HG02623 (cell line): ENCODE data around the gene SYNM.
"Not testable (repeated sequence)": the region's sequence is repeated elsewhere in the genome, so short reads cannot be mapped to it uniquely, and the experiment has no call there.

Experiments
- ATAC-seq: cut with Tn5 transposase; IDR thresholded peaks from one replicate; pipeline ENCODE4 v1.9.1; 2021; ENCODE audit warnings: moderate library complexity; ENCODE audit not compliant: unreplicated experiment

The SYNM gene

GRCh38 chr15:99103279-99103678 lies 1.6 kb upstream of the SYNM start:
- ATAC-seq, result no peak

GRCh38 chr15:99105514-99106341 lies 848 bp downstream of the SYNM start:
- peak; percentile 37 for ATAC-seq

- no peak for ATAC-seq
Observed at GRCh38 chr15:99106417-99107220, 1.7 kb downstream of the SYNM start.

GRCh38 chr15:99108993-99109392 lies 4.1 kb downstream of the SYNM start:
- no peak for ATAC-seq

- ATAC-seq, result no peak
Observed at GRCh38 chr15:99109555-99110021, 4.7 kb downstream of the SYNM start.

GRCh38 chr15:99110093-99110492 lies 5.2 kb downstream of the SYNM start:
- no peak for ATAC-seq

GRCh38 chr15:99110581-99111320 lies 5.9 kb downstream of the SYNM start:
- no peak for ATAC-seq

GRCh38 chr15:99111641-99112040 lies 6.8 kb downstream of the SYNM start:
- not testable (repeated sequence) for ATAC-seq

- ATAC-seq, result no peak
Observed at GRCh38 chr15:99113547-99114271, 8.8 kb downstream of the SYNM start.

GRCh38 chr15:99114511-99115299 lies 9.8 kb downstream of the SYNM start:
- ATAC-seq, result no peak

GRCh38 chr15:99115300-99116215 lies 10.7 kb downstream of the SYNM start:
- ATAC-seq, result no peak

- no peak for ATAC-seq
Observed at GRCh38 chr15:99117111-99117510, 12.2 kb downstream of the SYNM start.

GRCh38 chr15:99117563-99118257 lies 12.8 kb downstream of the SYNM start:
- no peak for ATAC-seq

GRCh38 chr15:99118258-99118632 lies 13.4 kb downstream of the SYNM start:
- ATAC-seq, result no peak

- ATAC-seq, result no peak
Observed at GRCh38 chr15:99118801-99119546, 14.1 kb downstream of the SYNM start.

GRCh38 chr15:99120050-99120777 lies 15.3 kb downstream of the SYNM start:
- ATAC-seq, result no peak

GRCh38 chr15:99121207-99121606 lies 16.3 kb downstream of the SYNM start:
- no peak for ATAC-seq
